NCI-H2107 (cell line): ENCODE data around the gene GTSF1L.

Source experiments
- DNase-seq: peaks from one replicate; lab custom pipeline; 2025; lab: John Stamatoyannopoulos, UW

The GTSF1L gene

GRCh38 chr20:43716123-43716522, 10.7 kb downstream of the GTSF1L start:
- DNase-seq = no peak

- DNase-seq = no peak
Measured at GRCh38 chr20:43715511-43715910, 11.3 kb downstream of the GTSF1L start.

- no peak for DNase-seq
Measured at GRCh38 chr20:43715044-43715443, 11.8 kb downstream of the GTSF1L start.

- no peak for DNase-seq
Measured at GRCh38 chr20:43711098-43711654, 15.6 kb downstream of the GTSF1L start.

- DNase-seq = no peak
Measured at GRCh38 chr20:43710370-43711044, 16.3 kb downstream of the GTSF1L start.

- no peak for DNase-seq
Measured at GRCh38 chr20:43702502-43702901, 24.3 kb downstream of the GTSF1L start.

GRCh38 chr20:43700627-43701026, 26.2 kb downstream of the GTSF1L start:
- no peak for DNase-seq

- no peak for DNase-seq
Measured at GRCh38 chr20:43699941-43700565, 26.7 kb downstream of the GTSF1L start.

- DNase-seq = no peak
Measured at GRCh38 chr20:43695571-43695970, 31.2 kb downstream of the GTSF1L start.

- no peak for DNase-seq
Measured at GRCh38 chr20:43694763-43695162, 32.0 kb downstream of the GTSF1L start.

- no peak for DNase-seq
Measured at GRCh38 chr20:43691928-43692524, 34.8 kb downstream of the GTSF1L start.

GRCh38 chr20:43690943-43691598, 35.7 kb downstream of the GTSF1L start:
- DNase-seq = no peak

- DNase-seq = no peak
Measured at GRCh38 chr20:43689165-43689564, 37.6 kb downstream of the GTSF1L start.

GRCh38 chr20:43686820-43687219, 40.0 kb downstream of the GTSF1L start:
- DNase-seq = no peak

GRCh38 chr20:43682446-43682845, 44.4 kb downstream of the GTSF1L start:
- no peak for DNase-seq

GRCh38 chr20:43681991-43682410, 44.8 kb downstream of the GTSF1L start:
- DNase-seq = peak; percentile 28

GRCh38 chr20:43681468-43681942, 45.3 kb downstream of the GTSF1L start:
- peak; percentile 80 for DNase-seq

- no peak for DNase-seq
Measured at GRCh38 chr20:43680981-43681380, 45.8 kb downstream of the GTSF1L start.

GRCh38 chr20:43676368-43676767, 50.4 kb downstream of the GTSF1L start:
- no peak for DNase-seq
